ENCODE results near the gene ARHGAP23.
"Not testable (repeated sequence)": the region's sequence is repeated elsewhere in the genome, so short reads cannot be mapped to it uniquely, and the experiment has no call there.

ARHGAP23 gene

GRCh38 chr17:38511150-38512108 is 83.2 kb downstream of the ARHGAP23 start:
- no peak overlapping the region for H3K27ac ChIP-seq (ENCODE audit: low read depth, low read length)
- H3K4me1 ChIP-seq (ENCODE audit: control insufficient read depth, insufficient read depth, low read length): no peaks in the 10 kb centered on the region
- H3K36me3 ChIP-seq (ENCODE audit: control insufficient read depth, insufficient read depth, low read length): no peaks in the 10 kb centered on the region
- H3K4me3 ChIP-seq (ENCODE audit: low read length): no peak overlapping the region
- H3K9ac ChIP-seq (ENCODE audit: low read length): no peak overlapping the region
- H3K27me3 ChIP-seq (ENCODE audit: control insufficient read depth, insufficient read depth, low read length): peaks cover 7% of the 10 kb centered on the region

GRCh38 chr17:38512473-38513058 is 84.3 kb downstream of the ARHGAP23 start:
- Histone ChIP-seq H3K27ac (ENCODE audit: low read depth, low read length) (no peak overlapping the region), H3K36me3 (ENCODE audit: control insufficient read depth, insufficient read depth, low read length) (no peaks in the 10 kb centered on the region)

GRCh38 chr17:38526526-38526925 is 98.3 kb downstream of the ARHGAP23 start:
- H3K9ac ChIP-seq (ENCODE audit: low read length); H3K27me3 ChIP-seq (ENCODE audit: control insufficient read depth, insufficient read depth, low read length); H3K4me3 ChIP-seq (ENCODE audit: low read length); H3K4me1 ChIP-seq (ENCODE audit: control insufficient read depth, insufficient read depth, low read length); H3K27ac ChIP-seq (ENCODE audit: low read depth, low read length); H3K36me3 ChIP-seq (ENCODE audit: control insufficient read depth, insufficient read depth, low read length): not testable (repeated sequence)

More at GRCh38 chr17:38512473-38513058, 84.3 kb downstream of the ARHGAP23 start:
- Histone ChIP-seq H3K27me3 (ENCODE audit: control insufficient read depth, insufficient read depth, low read length) (peaks cover 7% of the 10 kb centered on the region), H3K9ac (ENCODE audit: low read length) (no peak overlapping the region), H3K4me1 (ENCODE audit: control insufficient read depth, insufficient read depth, low read length) (no peaks in the 10 kb centered on the region), H3K4me3 (ENCODE audit: low read length) (no peak overlapping the region)

GRCh38 chr17:38528141-38528540 is 99.9 kb downstream of the ARHGAP23 start:
- H3K4me1 ChIP-seq (ENCODE audit: control insufficient read depth, insufficient read depth, low read length); H3K4me3 ChIP-seq (ENCODE audit: low read length); H3K9ac ChIP-seq (ENCODE audit: low read length); H3K36me3 ChIP-seq (ENCODE audit: control insufficient read depth, insufficient read depth, low read length); H3K27ac ChIP-seq (ENCODE audit: low read depth, low read length); H3K27me3 ChIP-seq (ENCODE audit: control insufficient read depth, insufficient read depth, low read length): not testable (repeated sequence)

- not testable (repeated sequence) for H3K4me3 ChIP-seq (ENCODE audit: low read length); H3K36me3 ChIP-seq (ENCODE audit: control insufficient read depth, insufficient read depth, low read length); H3K27ac ChIP-seq (ENCODE audit: low read depth, low read length); H3K9ac ChIP-seq (ENCODE audit: low read length); H3K4me1 ChIP-seq (ENCODE audit: control insufficient read depth, insufficient read depth, low read length); H3K27me3 ChIP-seq (ENCODE audit: control insufficient read depth, insufficient read depth, low read length)
Measured at GRCh38 chr17:38530856-38531255, 102.6 kb downstream of the ARHGAP23 start.

GRCh38 chr17:38531761-38532160 is 103.5 kb downstream of the ARHGAP23 start:
- H3K9ac ChIP-seq (ENCODE audit: low read length); H3K4me1 ChIP-seq (ENCODE audit: control insufficient read depth, insufficient read depth, low read length); H3K27ac ChIP-seq (ENCODE audit: low read depth, low read length); H3K27me3 ChIP-seq (ENCODE audit: control insufficient read depth, insufficient read depth, low read length); H3K4me3 ChIP-seq (ENCODE audit: low read length); H3K36me3 ChIP-seq (ENCODE audit: control insufficient read depth, insufficient read depth, low read length): not testable (repeated sequence)

- Histone ChIP-seq H3K9ac (ENCODE audit: low read length) (no peak overlapping the region), H3K4me1 (ENCODE audit: control insufficient read depth, insufficient read depth, low read length) (no peaks in the 10 kb centered on the region), H3K27me3 (ENCODE audit: control insufficient read depth, insufficient read depth, low read length) (peaks cover 10% of the 10 kb centered on the region), H3K4me3 (ENCODE audit: low read length) (no peak overlapping the region), H3K36me3 (ENCODE audit: control insufficient read depth, insufficient read depth, low read length) (no peaks in the 10 kb centered on the region), H3K27ac (ENCODE audit: low read depth, low read length) (no peak overlapping the region)
Measured at GRCh38 chr17:38532451-38532850, 104.2 kb downstream of the ARHGAP23 start.

- peaks cover 10% of the 10 kb centered on the region for H3K27me3 ChIP-seq (ENCODE audit: control insufficient read depth, insufficient read depth, low read length)
- no peak overlapping the region for H3K27ac ChIP-seq (ENCODE audit: low read depth, low read length)
- no peaks in the 10 kb centered on the region for H3K36me3 ChIP-seq (ENCODE audit: control insufficient read depth, insufficient read depth, low read length)
- no peak overlapping the region for H3K4me3 ChIP-seq (ENCODE audit: low read length)
- H3K4me1 ChIP-seq (ENCODE audit: control insufficient read depth, insufficient read depth, low read length): no peaks in the 10 kb centered on the region
- no peak overlapping the region for H3K9ac ChIP-seq (ENCODE audit: low read length)
Measured at GRCh38 chr17:38533241-38533640, 105.0 kb downstream of the ARHGAP23 start.

- no peak overlapping the region for H3K4me3 ChIP-seq (ENCODE audit: low read length)
- H3K36me3 ChIP-seq (ENCODE audit: control insufficient read depth, insufficient read depth, low read length): no peaks in the 10 kb centered on the region
Measured at GRCh38 chr17:38533866-38534497, 105.7 kb downstream of the ARHGAP23 start.

GRCh38 chr17:38534498-38534885 is 106.2 kb downstream of the ARHGAP23 start:
- H3K27ac ChIP-seq (ENCODE audit: low read depth, low read length): no peak overlapping the region
- H3K9ac ChIP-seq (ENCODE audit: low read length): no peak overlapping the region
- no peaks in the 10 kb centered on the region for H3K4me1 ChIP-seq (ENCODE audit: control insufficient read depth, insufficient read depth, low read length)
- no peak overlapping the region for H3K4me3 ChIP-seq (ENCODE audit: low read length)
- H3K27me3 ChIP-seq (ENCODE audit: control insufficient read depth, insufficient read depth, low read length): peaks cover 10% of the 10 kb centered on the region
- H3K36me3 ChIP-seq (ENCODE audit: control insufficient read depth, insufficient read depth, low read length): no peaks in the 10 kb centered on the region

More at GRCh38 chr17:38533866-38534497, 105.7 kb downstream of the ARHGAP23 start:
- Histone ChIP-seq H3K27me3 (ENCODE audit: control insufficient read depth, insufficient read depth, low read length) (peaks cover 10% of the 10 kb centered on the region), H3K9ac (ENCODE audit: low read length) (no peak overlapping the region), H3K4me1 (ENCODE audit: control insufficient read depth, insufficient read depth, low read length) (no peaks in the 10 kb centered on the region), H3K27ac (ENCODE audit: low read depth, low read length) (no peak overlapping the region)

- Histone ChIP-seq H3K9ac (ENCODE audit: low read length) (no peak overlapping the region), H3K4me1 (ENCODE audit: control insufficient read depth, insufficient read depth, low read length) (no peaks in the 10 kb centered on the region), H3K27me3 (ENCODE audit: control insufficient read depth, insufficient read depth, low read length) (peaks cover 10% of the 10 kb centered on the region), H3K27ac (ENCODE audit: low read depth, low read length) (no peak overlapping the region), H3K36me3 (ENCODE audit: control insufficient read depth, insufficient read depth, low read length) (no peaks in the 10 kb centered on the region), H3K4me3 (ENCODE audit: low read length) (no peak overlapping the region)
Measured at GRCh38 chr17:38535886-38536285, 107.6 kb downstream of the ARHGAP23 start.

- no peak overlapping the region for H3K9ac ChIP-seq (ENCODE audit: low read length)
- H3K27ac ChIP-seq (ENCODE audit: low read depth, low read length): no peak overlapping the region
- no peaks in the 10 kb centered on the region for H3K36me3 ChIP-seq (ENCODE audit: control insufficient read depth, insufficient read depth, low read length)
- H3K4me1 ChIP-seq (ENCODE audit: control insufficient read depth, insufficient read depth, low read length): no peaks in the 10 kb centered on the region
- H3K27me3 ChIP-seq (ENCODE audit: control insufficient read depth, insufficient read depth, low read length): peaks cover 10% of the 10 kb centered on the region
- H3K4me3 ChIP-seq (ENCODE audit: low read length): no peak overlapping the region
Measured at GRCh38 chr17:38536661-38537060, 108.4 kb downstream of the ARHGAP23 start.
